Stimulated activated CD8-positive, alpha-beta memory T cell treated with anti-CD3 and anti-CD28 coated beads, Interleukin-7, amount 100 ng/mL, for 4 hours (primary cell): ENCODE data around the gene TRIM65.
"Not testable (repeated sequence)": the region's sequence is repeated elsewhere in the genome, so short reads cannot be mapped to it uniquely, and the experiment has no call there.

ENCODE experiments used
- DNase-seq, 2 donors: peaks; one replicate each; pipeline ENCODE4 v3.0.0-alpha.2; 2020; ENCODE audit warnings: low read depth in 2 of 2

TRIM65 gene

GRCh38 chr17:75875182-75875939 lies 21.4 kb downstream of the TRIM65 start:
- no peak for DNase-seq

DNA sequence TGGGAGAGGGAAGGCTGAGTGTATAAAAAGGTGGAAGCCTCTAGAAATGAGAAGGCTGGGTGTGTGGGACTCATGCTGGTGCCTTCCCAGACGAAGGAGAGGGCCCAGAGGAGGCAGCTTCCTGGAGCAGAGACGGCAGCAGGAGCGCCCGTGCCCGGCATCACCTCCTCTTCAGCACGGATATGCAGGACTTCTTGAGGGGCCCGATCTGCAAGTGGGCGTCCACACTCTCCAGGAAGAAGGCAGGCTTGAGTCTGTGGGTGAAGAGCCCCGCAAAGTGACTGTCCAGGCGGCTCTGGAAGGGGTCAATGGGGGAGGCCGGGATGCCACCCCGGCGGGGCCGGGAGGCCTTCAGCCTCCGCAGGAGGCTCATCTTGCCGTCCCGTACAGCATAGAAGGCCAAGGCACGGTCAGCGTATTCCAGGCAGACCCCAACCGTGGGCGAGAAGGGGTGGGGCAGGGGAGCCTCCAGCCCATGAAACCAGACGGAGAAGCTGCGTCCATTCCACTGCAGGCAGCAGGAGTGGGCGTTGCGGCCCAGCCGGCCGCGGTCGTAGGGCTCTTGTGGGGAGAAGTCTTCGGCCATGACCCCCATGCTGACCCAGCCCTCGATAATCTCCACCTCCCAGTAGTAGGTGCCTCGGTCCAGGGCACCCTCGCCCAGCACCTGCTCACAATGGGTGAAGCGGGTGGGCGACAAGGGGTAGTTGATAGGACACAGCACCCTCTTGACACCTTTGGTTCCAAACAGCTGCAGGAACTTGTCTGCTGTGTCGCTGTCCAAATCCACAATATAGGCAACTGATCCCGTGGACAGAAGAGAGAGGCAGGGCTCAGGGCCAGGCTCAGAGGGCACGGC lies 22.2 kb downstream of the TRIM65 start:
- no peak for DNase-seq

GRCh38 chr17:75873587-75874322 lies 23.0 kb downstream of the TRIM65 start:
- no peak for DNase-seq

GRCh38 chr17:75872434-75873351 lies 24.1 kb downstream of the TRIM65 start:
- DNase-seq = no peak

DNA sequence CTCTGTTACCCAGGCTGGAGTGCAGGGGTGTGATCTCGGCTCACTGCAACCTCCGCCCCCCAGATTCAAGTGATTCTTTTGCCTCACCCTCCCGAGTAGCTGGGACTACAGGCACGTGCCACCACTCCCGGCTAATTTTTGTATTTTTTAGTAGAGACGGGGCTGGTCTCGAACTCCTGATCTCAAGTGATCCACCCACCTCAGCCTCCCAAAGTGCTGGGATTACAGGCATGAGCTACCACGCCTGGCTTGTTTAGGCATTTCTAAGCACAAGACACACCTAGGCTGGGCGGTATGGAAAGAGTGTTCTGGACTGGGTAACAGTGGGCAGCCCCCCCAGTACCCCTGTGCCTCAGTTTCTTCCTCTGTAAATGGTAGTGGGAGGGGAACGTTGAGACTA lies 26.5 kb downstream of the TRIM65 start:
- not testable (repeated sequence) for DNase-seq

DNA sequence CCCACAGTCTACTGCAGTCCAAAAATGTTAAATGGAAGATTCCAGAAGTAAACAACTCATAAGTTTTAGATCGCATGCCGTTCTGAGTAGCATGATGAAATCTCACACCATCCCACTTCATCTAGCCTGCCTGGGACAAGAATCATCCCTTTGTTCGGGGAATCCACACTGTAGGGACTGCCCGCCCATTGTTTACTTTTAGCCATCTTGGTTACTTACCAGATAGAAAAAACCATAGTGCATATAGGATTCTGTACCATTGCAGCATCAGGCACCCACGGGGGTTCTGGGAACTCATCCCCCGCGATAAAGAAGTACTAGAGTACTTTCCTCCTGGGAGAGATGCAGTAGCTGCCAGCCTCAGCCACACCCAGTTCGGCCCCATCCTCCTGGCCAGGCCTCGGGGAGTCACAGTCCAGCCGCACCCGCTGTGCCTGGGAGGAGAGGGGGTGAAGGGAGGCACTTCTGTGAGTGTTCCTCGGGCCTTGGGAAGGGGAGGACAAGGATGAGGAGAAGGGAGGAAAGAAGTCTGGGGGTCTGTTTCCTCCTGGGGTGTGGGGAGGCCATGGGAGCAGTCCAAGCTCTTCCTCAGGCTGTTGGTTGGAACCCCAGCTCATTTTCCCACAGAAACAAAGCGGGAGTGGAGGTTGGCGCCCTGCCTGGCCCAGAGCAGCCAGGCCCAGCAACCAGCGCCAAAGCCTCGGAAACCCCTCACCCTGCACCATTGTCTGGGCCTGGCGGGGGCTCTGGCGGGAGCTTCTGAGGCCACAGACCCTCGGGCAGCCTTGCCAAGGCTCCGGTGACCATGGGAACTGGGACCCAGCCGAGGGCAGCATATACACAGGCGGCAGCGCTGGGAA lies 27.2 kb downstream of the TRIM65 start:
- no peak for DNase-seq

- DNase-seq = not testable (repeated sequence)
Measured at GRCh38 chr17:75868730-75869281, 27.9 kb downstream of the TRIM65 start.

GRCh38 chr17:75865404-75866188 lies 31.2 kb downstream of the TRIM65 start:
- not testable (repeated sequence) for DNase-seq

DNA sequence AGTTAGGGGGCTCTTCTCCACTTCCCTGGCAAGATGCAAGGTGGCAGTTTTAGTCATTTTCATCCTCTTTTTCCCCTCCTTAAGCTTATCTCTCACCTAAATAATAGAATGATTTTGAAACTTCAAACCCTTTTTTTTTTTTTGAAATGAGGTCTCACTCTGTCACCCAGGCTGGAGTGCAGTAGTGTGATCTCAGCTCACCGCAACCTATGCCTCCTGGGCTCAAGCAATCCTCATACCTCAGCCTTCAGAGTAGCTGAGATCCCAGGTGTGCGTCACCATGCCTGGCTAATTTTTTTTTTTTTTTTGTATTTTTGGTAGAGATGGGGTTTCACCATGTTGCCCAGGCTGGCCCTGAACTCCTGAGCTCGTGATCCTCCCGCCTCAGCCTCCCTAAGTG lies 31.9 kb downstream of the TRIM65 start:
- DNase-seq = not testable (repeated sequence)

DNA sequence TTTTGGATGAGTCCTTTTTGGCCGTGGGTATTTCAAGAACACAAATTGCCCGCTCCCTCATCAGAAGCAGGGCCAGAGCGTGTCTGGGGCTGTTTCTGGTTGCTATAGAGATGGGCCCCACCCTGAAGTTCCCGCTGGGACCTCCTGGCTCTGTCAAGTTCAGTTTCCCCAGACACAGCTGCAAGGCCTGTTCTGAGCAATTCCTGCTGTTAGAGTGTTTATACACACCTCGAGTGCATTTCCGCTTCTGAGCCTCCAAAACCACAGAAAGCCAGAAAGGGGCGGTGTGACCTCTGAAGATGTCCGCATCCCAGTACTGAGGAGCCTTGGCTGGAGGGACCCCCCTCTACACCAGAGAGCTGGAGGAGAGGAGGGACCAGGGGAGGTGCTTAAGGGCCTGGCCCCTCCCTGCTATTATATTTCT lies 32.3 kb downstream of the TRIM65 start:
- DNase-seq = no peak

GRCh38 chr17:75861927-75862317 lies 34.8 kb downstream of the TRIM65 start:
- DNase-seq = no peak

DNA sequence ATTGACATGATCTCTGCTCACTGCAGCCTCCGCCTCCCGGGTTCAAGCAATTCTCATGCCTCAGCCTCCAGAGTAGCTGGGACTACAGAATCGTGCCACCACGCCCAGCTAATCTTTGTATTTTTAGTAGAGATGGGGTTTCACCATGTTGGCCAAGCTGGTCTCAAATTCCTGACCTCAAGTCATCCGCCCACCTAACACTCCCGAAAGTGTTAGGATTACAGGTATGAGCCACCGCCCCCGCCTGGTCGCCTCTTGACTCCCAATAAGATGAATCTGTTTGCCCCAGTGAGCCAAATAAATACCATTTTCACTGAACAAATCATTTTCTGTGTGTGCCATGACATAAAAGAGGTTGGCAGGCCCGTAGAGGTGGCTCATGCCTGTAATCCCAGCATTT lies 37.4 kb downstream of the TRIM65 start:
- DNase-seq = not testable (repeated sequence)

GRCh38 chr17:75856062-75856756 lies 40.5 kb downstream of the TRIM65 start:
- no peak for DNase-seq

- DNase-seq = peak; percentile 97 to 99
Measured at GRCh38 chr17:75855310-75856061, 41.3 kb downstream of the TRIM65 start, which contains the start of gene WBP2. WBP2 (minus strand) TSS chr17:75855335; CDS start chr17:75855297, 38 bp downstream.

DNA sequence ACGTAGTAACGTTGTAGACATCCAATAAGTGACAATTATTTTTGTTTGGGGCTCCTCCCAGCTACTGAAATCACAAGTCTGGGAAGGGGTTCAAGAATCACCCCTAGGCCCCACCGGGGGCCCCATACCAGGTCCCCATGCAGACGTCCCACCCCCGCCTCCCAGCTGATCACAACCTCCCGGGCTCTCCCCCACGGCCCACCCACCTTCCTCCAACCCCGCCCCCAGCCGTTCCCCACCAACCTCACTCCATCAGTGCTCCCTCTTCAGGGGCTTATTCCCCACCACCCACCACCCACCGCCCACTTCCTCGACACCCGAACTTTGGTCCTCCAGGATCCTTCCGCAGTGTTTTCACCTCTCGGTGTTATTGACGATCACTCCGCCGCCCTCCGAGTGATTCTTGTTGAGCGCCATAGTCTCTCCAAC lies 41.9 kb downstream of the TRIM65 start:
- DNase-seq = peak; percentile 42 to 59

GRCh38 chr17:75854101-75854748 lies 42.5 kb downstream of the TRIM65 start:
- DNase-seq = no peak

GRCh38 chr17:75853433-75853832 lies 43.3 kb downstream of the TRIM65 start:
- no peak for DNase-seq
